Mesothelial cell of epicardium (in vitro differentiated cells): Measurements from ENCODE around the gene PSMD9. TPM values are rescaled to one million over a fixed set of nuclear protein-coding genes. Genes with fewer than 3 reads are reported as not detected.
A peak's percentile ranks its signal among the peaks of the same experiment; 100 is the strongest.
"Not testable (repeated sequence)": the region's sequence is repeated elsewhere in the genome, so short reads cannot be mapped to it uniquely, and the experiment has no call there.

Source experiments
- DNase-seq, 2 experiments: peaks; one replicate each; pipeline ENCODE4 v3.0.0; 2021; ENCODE audit warnings: low spot score in 2 of 2; ENCODE audit not compliant: unreplicated experiment in 2 of 2
- H3K27ac Mint-ChIP-seq: 2 replicates; pipeline ENCODE4 v1.8.0; 2021; ENCODE audit warnings: mixed read lengths
- H3K27me3 Mint-ChIP-seq: 2 replicates; pipeline ENCODE4 v1.8.0; 2021; ENCODE audit warnings: low read depth, mixed read lengths
- H3K36me3 Mint-ChIP-seq: 2 replicates; pipeline ENCODE4 v1.8.0; 2021; ENCODE audit warnings: mixed read lengths
- H3K4me1 Mint-ChIP-seq: 2 replicates; pipeline ENCODE4 v1.8.0; 2021; ENCODE audit warnings: mixed read lengths
- H3K4me3 Mint-ChIP-seq: 2 replicates; pipeline ENCODE4 v1.8.0; 2021; ENCODE audit warnings: mild to moderate bottlenecking, moderate library complexity, mixed read lengths
- H3K9me3 Mint-ChIP-seq: 2 replicates; pipeline ENCODE4 v1.8.0; 2021; ENCODE audit warnings: mixed read lengths
- CTCF ChIP-seq: fragments of 200-600 bp; sonication (generic); IDR thresholded peaks from one replicate; pipeline ENCODE4 v1.5.0; 2021; ENCODE audit warnings: antibody characterized with exemption; ENCODE audit not compliant: unreplicated experiment
- total RNA-seq: library from RNA; stranded (reverse); gene quantifications from 3 replicates; pipeline ENCODE4 v1.2.1, GENCODE V29; 2021

The PSMD9 gene
- total RNA-seq, 1 donor from 2014 or later: 34.1 TPM

- H3K27ac Mint-ChIP-seq: no peak overlapping the region
- no peaks in the 10 kb centered on the region for H3K36me3 Mint-ChIP-seq
- H3K27me3 Mint-ChIP-seq: peaks cover 6% of the 10 kb centered on the region
- no peaks in the 10 kb centered on the region for H3K9me3 Mint-ChIP-seq
- no peak for TF ChIP-seq CTCF
- peaks cover 1% of the 10 kb centered on the region for H3K4me1 Mint-ChIP-seq
- H3K4me3 Mint-ChIP-seq: no peak overlapping the region
- DNase-seq: no peak
These were observed 5.3 kb upstream of the PSMD9 start for GRCh38 chr12:121883315-121883660.

GRCh38 chr12:121885129-121885528, 3.5 kb upstream of the PSMD9 start:
- peaks cover 18% of the 10 kb centered on the region for H3K4me1 Mint-ChIP-seq
- not testable (repeated sequence) for H3K9me3 Mint-ChIP-seq, DNase-seq, H3K27ac Mint-ChIP-seq, H3K36me3 Mint-ChIP-seq, H3K4me3 Mint-ChIP-seq, H3K27me3 Mint-ChIP-seq

GRCh38 chr12:121888083-121888477, 510 bp upstream of the PSMD9 start:
- H3K27me3 Mint-ChIP-seq: peaks cover 5% of the 10 kb centered on the region
- H3K9me3 Mint-ChIP-seq: no peaks in the 10 kb centered on the region
- no peak for TF ChIP-seq CTCF
- peaks cover 19% of the 10 kb centered on the region for H3K4me1 Mint-ChIP-seq
- no peak for DNase-seq
- H3K36me3 Mint-ChIP-seq: peaks cover 4% of the 10 kb centered on the region
- H3K4me3 Mint-ChIP-seq: peak overlapping the region; percentile 95
- H3K27ac Mint-ChIP-seq: peak overlapping the region; percentile 99

GRCh38 chr12:121889274-121889624, 659 bp downstream of the PSMD9 start:
- peaks cover 26% of the 10 kb centered on the region for H3K4me1 Mint-ChIP-seq
- peak overlapping the region; percentile 99 for H3K27ac Mint-ChIP-seq
- H3K36me3 Mint-ChIP-seq: peaks cover 4% of the 10 kb centered on the region
- no peak for TF ChIP-seq CTCF
- DNase-seq: no peak
- no peaks in the 10 kb centered on the region for H3K9me3 Mint-ChIP-seq
- H3K4me3 Mint-ChIP-seq: peak overlapping the region; percentile 95
- peaks cover 5% of the 10 kb centered on the region for H3K27me3 Mint-ChIP-seq

- peak overlapping the region; percentile 95 for H3K4me3 Mint-ChIP-seq
- peaks cover 27% of the 10 kb centered on the region for H3K4me1 Mint-ChIP-seq
- H3K36me3 Mint-ChIP-seq, DNase-seq, H3K27me3 Mint-ChIP-seq, H3K9me3 Mint-ChIP-seq: not testable (repeated sequence)
- peak overlapping the region; percentile 99 for H3K27ac Mint-ChIP-seq
These were observed 1.1 kb downstream of the PSMD9 start for GRCh38 chr12:121889661-121890060.

GRCh38 chr12:121892673-121893561, 4.3 kb downstream of the PSMD9 start:
- Mint-ChIP-seq H3K4me3 (no peak overlapping the region), H3K4me1 (peaks cover 27% of the 10 kb centered on the region), H3K27me3 (no peaks in the 10 kb centered on the region), H3K36me3 (peaks cover 12% of the 10 kb centered on the region), H3K9me3 (no peaks in the 10 kb centered on the region), H3K27ac (peak overlapping the region; percentile 43)
- no peak for DNase-seq
- TF ChIP-seq CTCF: no peak
